HAP-1 (cell line): ENCODE measurements around the gene RPUSD1.
"Not testable (repeated sequence)": the region's sequence is repeated elsewhere in the genome, so short reads cannot be mapped to it uniquely, and the experiment has no call there.

Experiments
- DNase-seq, 2 experiments: peaks; one replicate each; pipeline ENCODE4 v3.0.0-alpha.2; 2016 to 2020; ENCODE audit warnings: low spot score in 2 of 2
- H3K27me3 ChIP-seq: fragments of 250-450 bp; sonication (Bioruptor Pico); 2 replicates; pipeline ENCODE4 v1.5.1; 2020; ENCODE audit warnings: low read depth, mild to moderate bottlenecking, moderate library complexity
- H3K36me3 ChIP-seq: fragments of 250-450 bp; sonication (Bioruptor Pico); replicated peaks from 2 replicates; pipeline ENCODE4 v1.5.1; 2020; ENCODE audit warnings: mild to moderate bottlenecking
- H3K4me1 ChIP-seq: fragments of 250-450 bp; sonication (Bioruptor Pico); 2 replicates; pipeline ENCODE4 v1.5.1; 2020; ENCODE audit warnings: mild to moderate bottlenecking
- H3K4me3 ChIP-seq: fragments of 250-450 bp; sonication (Bioruptor Pico); 2 replicates; pipeline ENCODE4 v1.5.1; 2020; ENCODE audit warnings: mild to moderate bottlenecking, moderate library complexity
- H3K9me3 ChIP-seq: fragments of 250-450 bp; sonication (Bioruptor Pico); 2 replicates; pipeline ENCODE4 v1.5.1; 2020; ENCODE audit warnings: mild to moderate bottlenecking, moderate library complexity
- in situ Hi-C: fragments of 300-500 bp; cut with MboI; formaldehyde crosslinking; loops from 3 replicates; pipeline ENCODE4 v1.14.3; 2020; ENCODE audit warnings: low sequenced_read_pairs, inconsistent platforms, mixed read lengths

The RPUSD1 gene

GRCh38 chr16:778909-779527 lies 9.2 kb downstream of the RPUSD1 start:
- in situ Hi-C loops: no loop called here
- Histone ChIP-seq H3K4me1 (no peaks in the 10 kb centered on the region), H3K36me3 (no peaks in the 10 kb centered on the region), H3K27me3 (peaks cover 20% of the 10 kb centered on the region), H3K9me3 (no peaks in the 10 kb centered on the region), H3K4me3 (no peak overlapping the region)
- no peak for DNase-seq

- no peaks in the 10 kb centered on the region for H3K36me3 ChIP-seq
- no peaks in the 10 kb centered on the region for H3K4me1 ChIP-seq
- no peak for DNase-seq
- in situ Hi-C loops: no loop called here
- no peak overlapping the region for H3K4me3 ChIP-seq
- H3K9me3 ChIP-seq: no peaks in the 10 kb centered on the region
- peaks cover 20% of the 10 kb centered on the region for H3K27me3 ChIP-seq
Observed at GRCh38 chr16:778447-778846, 9.7 kb downstream of the RPUSD1 start.

- H3K4me1 ChIP-seq: no peaks in the 10 kb centered on the region
- in situ Hi-C loops: no loop called here
- DNase-seq: no peak
Observed at GRCh38 chr16:777826-778225, 10.4 kb downstream of the RPUSD1 start.

GRCh38 chr16:776824-777223 lies 11.4 kb downstream of the RPUSD1 start:
- no peak overlapping the region for H3K4me3 ChIP-seq
- H3K36me3 ChIP-seq: no peaks in the 10 kb centered on the region
- DNase-seq: no peak
- no peaks in the 10 kb centered on the region for H3K9me3 ChIP-seq
- H3K4me1 ChIP-seq: no peaks in the 10 kb centered on the region
- H3K27me3 ChIP-seq: peaks cover 7% of the 10 kb centered on the region
- in situ Hi-C loops: no loop called here

More at GRCh38 chr16:777826-778225, 10.4 kb downstream of the RPUSD1 start:
- H3K36me3 ChIP-seq: no peaks in the 10 kb centered on the region
- no peaks in the 10 kb centered on the region for H3K9me3 ChIP-seq
- no peak overlapping the region for H3K4me3 ChIP-seq
- H3K27me3 ChIP-seq: peaks cover 17% of the 10 kb centered on the region

GRCh38 chr16:776298-776697 lies 11.9 kb downstream of the RPUSD1 start:
- H3K4me1 ChIP-seq, DNase-seq, H3K27me3 ChIP-seq, H3K36me3 ChIP-seq, in situ Hi-C loops, H3K4me3 ChIP-seq, H3K9me3 ChIP-seq: not testable (repeated sequence)

- no peak for DNase-seq
- Histone ChIP-seq H3K4me1 (no peaks in the 10 kb centered on the region), H3K9me3 (no peaks in the 10 kb centered on the region), H3K36me3 (no peaks in the 10 kb centered on the region), H3K27me3 (no peaks in the 10 kb centered on the region), H3K4me3 (no peak overlapping the region)
- in situ Hi-C loops: no loop called here
Observed at GRCh38 chr16:775236-775796, 12.9 kb downstream of the RPUSD1 start.

GRCh38 chr16:774086-775001 lies 13.8 kb downstream of the RPUSD1 start:
- in situ Hi-C loops: no loop called here
- no peak for DNase-seq
- Histone ChIP-seq H3K4me1 (no peaks in the 10 kb centered on the region), H3K9me3 (no peaks in the 10 kb centered on the region), H3K36me3 (no peaks in the 10 kb centered on the region), H3K27me3 (no peaks in the 10 kb centered on the region), H3K4me3 (no peak overlapping the region)

- Histone ChIP-seq H3K4me3 (no peak overlapping the region), H3K36me3 (no peaks in the 10 kb centered on the region), H3K4me1 (no peaks in the 10 kb centered on the region), H3K9me3 (no peaks in the 10 kb centered on the region), H3K27me3 (no peaks in the 10 kb centered on the region)
- in situ Hi-C loops: no loop called here
- no peak for DNase-seq
Observed at GRCh38 chr16:772959-773358, 15.2 kb downstream of the RPUSD1 start.

GRCh38 chr16:770411-770810 lies 17.8 kb downstream of the RPUSD1 start:
- Histone ChIP-seq H3K27me3 (no peaks in the 10 kb centered on the region), H3K9me3 (no peaks in the 10 kb centered on the region), H3K4me3 (no peak overlapping the region), H3K36me3 (no peaks in the 10 kb centered on the region), H3K4me1 (no peaks in the 10 kb centered on the region)
- no peak for DNase-seq
- in situ Hi-C loops: no loop called here

- no peaks in the 10 kb centered on the region for H3K4me1 ChIP-seq
- H3K36me3 ChIP-seq: no peaks in the 10 kb centered on the region
- DNase-seq: no peak
- no peak overlapping the region for H3K4me3 ChIP-seq
- in situ Hi-C loops: no loop called here
- no peaks in the 10 kb centered on the region for H3K9me3 ChIP-seq
- no peaks in the 10 kb centered on the region for H3K27me3 ChIP-seq
Observed at GRCh38 chr16:769934-770333, 18.2 kb downstream of the RPUSD1 start.

GRCh38 chr16:769184-769784 lies 18.9 kb downstream of the RPUSD1 start:
- H3K27me3 ChIP-seq: no peaks in the 10 kb centered on the region
- no peak overlapping the region for H3K4me3 ChIP-seq
- no peaks in the 10 kb centered on the region for H3K4me1 ChIP-seq
- in situ Hi-C loops: no loop called here
- no peak for DNase-seq
- no peaks in the 10 kb centered on the region for H3K36me3 ChIP-seq
- H3K9me3 ChIP-seq: no peaks in the 10 kb centered on the region

GRCh38 chr16:768428-768827 lies 19.8 kb downstream of the RPUSD1 start:
- H3K36me3 ChIP-seq: no peaks in the 10 kb centered on the region
- H3K4me3 ChIP-seq: no peak overlapping the region
- no peaks in the 10 kb centered on the region for H3K4me1 ChIP-seq
- no peaks in the 10 kb centered on the region for H3K27me3 ChIP-seq
- no peaks in the 10 kb centered on the region for H3K9me3 ChIP-seq
- no peak for DNase-seq
- in situ Hi-C loops: no loop called here

GRCh38 chr16:767743-768235 lies 20.4 kb downstream of the RPUSD1 start:
- in situ Hi-C loops: no loop called here
- no peaks in the 10 kb centered on the region for H3K27me3 ChIP-seq
- no peak overlapping the region for H3K4me3 ChIP-seq
- H3K9me3 ChIP-seq: no peaks in the 10 kb centered on the region
- H3K4me1 ChIP-seq: no peaks in the 10 kb centered on the region
- no peak for DNase-seq
- H3K36me3 ChIP-seq: no peaks in the 10 kb centered on the region
